ENCODE results near the gene KRTAP5-7. TPM values are rescaled to one million over a fixed set of nuclear protein-coding genes. Genes with fewer than 3 reads are reported as not detected.
"Not testable (repeated sequence)": the region's sequence is repeated elsewhere in the genome, so short reads cannot be mapped to it uniquely, and the experiment has no call there.

Gene KRTAP5-7
- total RNA-seq, 1 experiment from 2014 or later = not detected

- no peaks in the 10 kb centered on the region for H3K27me3 ChIP-seq (replicated peaks; ENCODE audit: control insufficient read depth, insufficient read depth, low read length)
- no peaks in the 10 kb centered on the region for H3K36me3 ChIP-seq (ENCODE audit: control insufficient read depth, insufficient read depth, low read length)
- intact Hi-C loops (cut with micrococcal nuclease; ENCODE audit: unreplicated experiment) = no loop called here
- no TSS peak for BruUV-seq (replicated peaks)
- no peaks in the 10 kb centered on the region for H3K9me3 ChIP-seq
- Mint-ChIP-seq H3K4me1 (ENCODE audit: low read depth, unreplicated experiment) (peaks cover 7% of the 10 kb centered on the region), H3K27ac (ENCODE audit: unreplicated experiment) (no peak overlapping the region), H3K36me3 (ENCODE audit: insufficient read depth, unreplicated experiment) (no peaks in the 10 kb centered on the region), H3K27me3 (ENCODE audit: insufficient read depth, unreplicated experiment) (peaks cover 4% of the 10 kb centered on the region), H3K9me3 (ENCODE audit: unreplicated experiment) (no peaks in the 10 kb centered on the region), H3K4me3 (ENCODE audit: unreplicated experiment) (no peak overlapping the region)
- no peak overlapping the region for H3K4me3 ChIP-seq (ENCODE audit: low read depth, low read length)
- no peak for DNase-seq
- TF ChIP-seq CTCF (IDR thresholded peaks at IDR 0.05; ENCODE audit: insufficient read depth in 1 of 2, low read depth in 1 of 2, low read length in 1 of 2, severe bottlenecking in 1 of 2, unreplicated experiment in 1 of 2) = no peak
- ChIA-PET POLR2A (no interaction called here), CTCF (interaction anchor here (0.9 kb wide), 1 partner anchor 11 kb away, joined by 3 read pairs; no protein-coding TSS in a partner anchor)
- H3K4me1 ChIP-seq = peaks cover 6% of the 10 kb centered on the region
Observed at GRCh38 chr11:71568704-71569349, 41.8 kb downstream of the KRTAP5-7 start.

- H3K9me3 Mint-ChIP-seq (ENCODE audit: unreplicated experiment); DNase-seq; BruUV-seq (replicated peaks); intact Hi-C loops (cut with micrococcal nuclease; ENCODE audit: unreplicated experiment); H3K36me3 ChIP-seq (ENCODE audit: control insufficient read depth, insufficient read depth, low read length); H3K27me3 Mint-ChIP-seq (ENCODE audit: insufficient read depth, unreplicated experiment); H3K27me3 ChIP-seq (replicated peaks; ENCODE audit: control insufficient read depth, insufficient read depth, low read length); H3K27ac Mint-ChIP-seq (ENCODE audit: unreplicated experiment); H3K4me3 Mint-ChIP-seq (ENCODE audit: unreplicated experiment); H3K4me3 ChIP-seq (ENCODE audit: low read depth, low read length); POLR2A ChIA-PET; H3K36me3 Mint-ChIP-seq (ENCODE audit: insufficient read depth, unreplicated experiment); H3K4me1 Mint-ChIP-seq (ENCODE audit: low read depth, unreplicated experiment); H3K9me3 ChIP-seq; H3K4me1 ChIP-seq: not testable (repeated sequence)
- CTCF ChIA-PET = interaction anchor here (1.1 to 1.9 kb wide), 2 partner anchors 8 to 9 kb away, joined by 5 to 8 read pairs; no protein-coding TSS in a partner anchor
Observed at GRCh38 chr11:71571101-71571850, 44.2 kb downstream of the KRTAP5-7 start.

- H3K27me3 Mint-ChIP-seq (ENCODE audit: insufficient read depth, unreplicated experiment) = no peaks in the 10 kb centered on the region
- H3K27ac Mint-ChIP-seq (ENCODE audit: unreplicated experiment) = no peak overlapping the region
- intact Hi-C loops (cut with micrococcal nuclease; ENCODE audit: unreplicated experiment) = no loop called here
- Histone ChIP-seq H3K4me3 (ENCODE audit: low read depth, low read length) (no peak overlapping the region), H3K9me3 (no peaks in the 10 kb centered on the region), H3K36me3 (ENCODE audit: control insufficient read depth, insufficient read depth, low read length) (no peaks in the 10 kb centered on the region), H3K4me1 (peaks cover 6% of the 10 kb centered on the region), H3K27me3 (replicated peaks; ENCODE audit: control insufficient read depth, insufficient read depth, low read length) (no peaks in the 10 kb centered on the region)
- no peak overlapping the region for H3K4me3 Mint-ChIP-seq (ENCODE audit: unreplicated experiment)
- BruUV-seq (replicated peaks) = no TSS peak
- peaks cover 6% of the 10 kb centered on the region for H3K4me1 Mint-ChIP-seq (ENCODE audit: low read depth, unreplicated experiment)
- no peak for DNase-seq
- no peak for TF ChIP-seq CTCF (IDR thresholded peaks at IDR 0.05; ENCODE audit: insufficient read depth in 1 of 2, low read depth in 1 of 2, low read length in 1 of 2, severe bottlenecking in 1 of 2, unreplicated experiment in 1 of 2)
- ChIA-PET CTCF (interaction anchor here (1.9 kb wide), 1 partner anchor 9 kb away, joined by 5 read pairs; no protein-coding TSS in a partner anchor), POLR2A (no interaction called here)
- H3K36me3 Mint-ChIP-seq (ENCODE audit: insufficient read depth, unreplicated experiment) = no peaks in the 10 kb centered on the region
- no peaks in the 10 kb centered on the region for H3K9me3 Mint-ChIP-seq (ENCODE audit: unreplicated experiment)
Observed at GRCh38 chr11:71572811-71573210, 45.7 kb downstream of the KRTAP5-7 start.
